ENCODE measurements around the gene EEF2KMT. TPM values are rescaled to one million over a fixed set of nuclear protein-coding genes. Genes with fewer than 3 reads are reported as not detected.

Gene EEF2KMT
- total and polyA plus RNA-seq, 2 of the 13 experiments (the other 11 are each of a cell fraction or from before 2014, with no cell fraction given) = 10.7 to 26.9 TPM

GRCh38 chr16:5059386-5060072 is 38.1 kb downstream of the EEF2KMT start (continued):
- TF ChIP-seq CREB3 (CRISPR knock-in tag; IDR thresholded peaks at IDR 0.05) (no peak), ZNF224 (CRISPR knock-in tag; IDR thresholded peaks at IDR 0.05) (no peak), NCOA1 (CRISPR knock-in tag; IDR thresholded peaks at IDR 0.05) (no peak)

- Histone ChIP-seq H3K27ac (ENCODE audit: extremely low read length, insufficient read depth, low read length) (no peak overlapping the region), H3K27me3 (ENCODE audit: control insufficient read depth in 1 of 2, insufficient read depth in 2 of 2, low read length in 2 of 2) (peaks cover 2 to 8% of the 10 kb centered on the region in 2 experiments; a peak in 2 of 5 replicates), H2AFZ (ENCODE audit: low read length) (no peak overlapping the region), H3K36me3 (replicated peaks in 1 of 2; ENCODE audit: control insufficient read depth in 1 of 2, insufficient read depth in 2 of 2, low read length in 2 of 2) (no peaks in the 10 kb centered on the region), H4K20me1 (ENCODE audit: insufficient read depth, low read length) (no peaks in the 10 kb centered on the region), H3K4me3 (replicated peaks in 1 of 3; ENCODE audit: insufficient read depth in 1 of 3, low read depth in 2 of 3, low read length in 3 of 3) (no peak overlapping the region), H3K9me3 (ENCODE audit: low read length) (no peaks in the 10 kb centered on the region), H3K4me1 (ENCODE audit: insufficient read depth, low read length) (0 out of 2 replicates have a peak, but pooled peaks cover 5% of the 10 kb centered on the region), H3K79me2 (ENCODE audit: insufficient read depth, low read length) (no peaks in the 10 kb centered on the region), H3K9ac (ENCODE audit: insufficient read depth, low read depth, low read length) (no peak overlapping the region), H3K4me2 (ENCODE audit: low read depth, low read length) (no peak overlapping the region)
- intact Hi-C loops (cut with micrococcal nuclease; ENCODE audit: unreplicated experiment) (no loop called here), in situ Hi-C loops (cut with HindIII; ENCODE audit: extremely low pct_ligation_motif_present, low pct_unique_long_range_greater_than_20kb) (no loop called here)
- peak; percentile 47 for FAIRE-seq
- BruUV-seq (replicated peaks) = no TSS peak
- WGBS (ENCODE audit: low lambda C conversion rate) = 11% methylated on average over 7 of the region's 7 CpGs
- ChIA-PET CTCF (ENCODE audit: low intra/inter-chr PET ratio, low total read pairs) (no interaction called here), POLR2A (interaction anchor here (2.0 to 2.1 kb wide), 2 partner anchors 14 to 40 kb away, joined by 4 to 8 read pairs; partner anchors contain the start of gene ALG1)
- peak; percentile 86 for ATAC-seq
- peak; percentile 47 for DNase-seq (ENCODE audit: low spot score)
- TF ChIP-seq ZNF274 (CRISPR knock-in tag; IDR thresholded peaks at IDR 0.05) = 0 out of 2 replicates have a peak, but pooled peaks have one; percentile 50
- TF ChIP-seq, protein P1, sequence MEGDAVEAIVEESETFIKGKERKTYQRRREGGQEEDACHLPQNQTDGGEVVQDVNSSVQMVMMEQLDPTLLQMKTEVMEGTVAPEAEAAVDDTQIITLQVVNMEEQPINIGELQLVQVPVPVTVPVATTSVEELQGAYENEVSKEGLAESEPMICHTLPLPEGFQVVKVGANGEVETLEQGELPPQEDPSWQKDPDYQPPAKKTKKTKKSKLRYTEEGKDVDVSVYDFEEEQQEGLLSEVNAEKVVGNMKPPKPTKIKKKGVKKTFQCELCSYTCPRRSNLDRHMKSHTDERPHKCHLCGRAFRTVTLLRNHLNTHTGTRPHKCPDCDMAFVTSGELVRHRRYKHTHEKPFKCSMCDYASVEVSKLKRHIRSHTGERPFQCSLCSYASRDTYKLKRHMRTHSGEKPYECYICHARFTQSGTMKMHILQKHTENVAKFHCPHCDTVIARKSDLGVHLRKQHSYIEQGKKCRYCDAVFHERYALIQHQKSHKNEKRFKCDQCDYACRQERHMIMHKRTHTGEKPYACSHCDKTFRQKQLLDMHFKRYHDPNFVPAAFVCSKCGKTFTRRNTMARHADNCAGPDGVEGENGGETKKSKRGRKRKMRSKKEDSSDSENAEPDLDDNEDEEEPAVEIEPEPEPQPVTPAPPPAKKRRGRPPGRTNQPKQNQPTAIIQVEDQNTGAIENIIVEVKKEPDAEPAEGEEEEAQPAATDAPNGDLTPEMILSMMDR (CRISPR knock-in tag; IDR thresholded peaks at IDR 0.05) = peak; percentile 52
- TF ChIP-seq, protein P2, sequence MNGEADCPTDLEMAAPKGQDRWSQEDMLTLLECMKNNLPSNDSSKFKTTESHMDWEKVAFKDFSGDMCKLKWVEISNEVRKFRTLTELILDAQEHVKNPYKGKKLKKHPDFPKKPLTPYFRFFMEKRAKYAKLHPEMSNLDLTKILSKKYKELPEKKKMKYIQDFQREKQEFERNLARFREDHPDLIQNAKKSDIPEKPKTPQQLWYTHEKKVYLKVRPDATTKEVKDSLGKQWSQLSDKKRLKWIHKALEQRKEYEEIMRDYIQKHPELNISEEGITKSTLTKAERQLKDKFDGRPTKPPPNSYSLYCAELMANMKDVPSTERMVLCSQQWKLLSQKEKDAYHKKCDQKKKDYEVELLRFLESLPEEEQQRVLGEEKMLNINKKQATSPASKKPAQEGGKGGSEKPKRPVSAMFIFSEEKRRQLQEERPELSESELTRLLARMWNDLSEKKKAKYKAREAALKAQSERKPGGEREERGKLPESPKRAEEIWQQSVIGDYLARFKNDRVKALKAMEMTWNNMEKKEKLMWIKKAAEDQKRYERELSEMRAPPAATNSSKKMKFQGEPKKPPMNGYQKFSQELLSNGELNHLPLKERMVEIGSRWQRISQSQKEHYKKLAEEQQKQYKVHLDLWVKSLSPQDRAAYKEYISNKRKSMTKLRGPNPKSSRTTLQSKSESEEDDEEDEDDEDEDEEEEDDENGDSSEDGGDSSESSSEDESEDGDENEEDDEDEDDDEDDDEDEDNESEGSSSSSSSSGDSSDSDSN (CRISPR knock-in tag; IDR thresholded peaks at IDR 0.05) = no peak
- peak; percentile 62; the same call in 1 of the 2 replicates for TF ChIP-seq SMC3 (IDR thresholded peaks at IDR 0.05; ENCODE audit: low read length)
- TF ChIP-seq, protein P3, sequence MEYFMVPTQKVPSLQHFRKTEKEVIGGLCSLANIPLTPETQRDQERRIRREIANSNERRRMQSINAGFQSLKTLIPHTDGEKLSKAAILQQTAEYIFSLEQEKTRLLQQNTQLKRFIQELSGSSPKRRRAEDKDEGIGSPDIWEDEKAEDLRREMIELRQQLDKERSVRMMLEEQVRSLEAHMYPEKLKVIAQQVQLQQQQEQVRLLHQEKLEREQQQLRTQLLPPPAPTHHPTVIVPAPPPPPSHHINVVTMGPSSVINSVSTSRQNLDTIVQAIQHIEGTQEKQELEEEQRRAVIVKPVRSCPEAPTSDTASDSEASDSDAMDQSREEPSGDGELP (IDR thresholded peaks at IDR 0.05; ENCODE audit: borderline replicate concordance, low read depth) = peak; percentile 27; the same call in 1 of the 2 replicates
- TF ChIP-seq XRCC5 (optimal IDR thresholded peaks at IDR 0.05; ENCODE audit: low read length) = peak; percentile 55
- TF ChIP-seq PRDM15 (CRISPR knock-in tag; IDR thresholded peaks at IDR 0.05) = no peak
These were observed 39.1 kb downstream of the EEF2KMT start for GRCh38 chr16:5058476-5058875.
